ENCODE data around the gene TRIM72.
"Not testable (repeated sequence)": the region's sequence is repeated elsewhere in the genome, so short reads cannot be mapped to it uniquely, and the experiment has no call there.

Gene TRIM72

DNA sequence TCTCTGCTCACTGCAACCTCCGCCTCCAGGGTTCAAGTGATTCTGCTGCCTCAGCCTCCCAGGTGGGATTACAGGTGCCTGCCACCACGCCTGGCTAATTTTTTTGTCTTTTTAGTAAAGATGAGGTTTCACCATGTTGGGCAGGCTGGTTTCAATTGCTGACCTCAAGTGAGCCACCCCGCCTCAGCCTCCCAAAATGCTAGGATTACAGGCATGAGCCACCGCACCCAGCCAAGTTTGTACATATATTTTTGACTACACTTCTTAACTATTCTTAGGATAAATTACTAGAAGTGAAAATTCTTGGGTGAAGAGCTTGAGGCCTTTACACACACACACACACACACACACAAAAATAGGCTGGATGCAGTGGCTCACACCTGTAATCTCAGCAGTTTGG, 44.4 kb downstream of the TRIM72 start:
- no peak for DNase-seq

DNA sequence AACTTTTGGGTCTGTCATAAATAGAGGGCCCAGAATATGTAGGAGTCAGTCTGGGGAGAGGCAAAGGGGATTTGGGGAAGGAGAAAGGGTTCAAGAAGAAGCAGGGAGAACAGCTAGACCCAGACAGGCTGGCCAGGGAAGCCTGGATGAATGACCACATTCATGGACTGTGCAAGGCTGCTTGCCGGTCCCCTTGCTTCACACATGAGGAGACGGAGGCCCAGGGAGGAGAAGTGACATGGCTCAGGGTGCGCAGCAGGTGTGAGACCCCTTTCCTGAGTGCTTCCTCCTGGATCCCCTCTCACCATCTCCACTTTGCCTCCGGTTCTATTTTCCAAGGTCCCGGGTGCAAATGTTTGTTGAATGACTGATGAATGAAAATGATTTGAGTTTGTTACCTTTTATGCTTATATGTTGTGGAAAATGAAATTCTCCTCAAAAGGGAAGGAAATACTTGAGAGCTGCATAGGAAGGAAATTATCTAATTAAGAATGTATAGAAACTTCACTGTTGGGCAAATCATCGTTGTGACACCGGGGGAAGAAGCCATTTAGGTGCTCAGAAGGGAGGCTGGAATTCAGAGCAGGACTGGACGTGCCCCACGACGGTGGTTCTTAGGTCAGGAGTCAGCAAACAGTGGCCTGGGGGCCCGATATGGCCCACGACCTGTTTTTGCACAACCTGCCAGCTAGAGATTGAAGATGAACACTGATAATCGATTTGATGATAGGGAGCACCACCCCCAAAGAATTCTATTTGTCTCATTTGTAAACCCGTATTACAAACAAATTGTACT, 46.4 kb downstream of the TRIM72 start:
- no peak for DNase-seq

DNA sequence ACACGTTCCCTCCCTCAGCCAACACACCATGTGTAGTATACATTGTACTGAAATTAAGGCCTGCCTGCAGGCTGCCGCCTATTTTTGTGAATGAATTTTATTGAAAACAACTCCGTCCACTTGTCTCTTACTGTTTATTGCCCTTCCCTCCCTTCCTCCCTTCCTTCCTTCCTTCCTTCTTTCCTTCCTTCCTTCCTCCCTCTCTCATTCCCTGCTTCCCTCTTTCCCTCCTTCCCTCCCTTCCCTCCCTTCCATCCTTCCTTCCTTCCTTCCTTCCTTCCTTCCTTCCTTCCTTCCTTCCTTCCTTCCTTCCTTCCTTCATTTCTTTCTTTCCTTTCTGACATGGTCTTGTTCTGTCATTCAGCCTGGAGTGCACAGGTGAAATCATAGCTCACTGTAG, 48.2 kb downstream of the TRIM72 start:
- DNase-seq = no peak

DNA sequence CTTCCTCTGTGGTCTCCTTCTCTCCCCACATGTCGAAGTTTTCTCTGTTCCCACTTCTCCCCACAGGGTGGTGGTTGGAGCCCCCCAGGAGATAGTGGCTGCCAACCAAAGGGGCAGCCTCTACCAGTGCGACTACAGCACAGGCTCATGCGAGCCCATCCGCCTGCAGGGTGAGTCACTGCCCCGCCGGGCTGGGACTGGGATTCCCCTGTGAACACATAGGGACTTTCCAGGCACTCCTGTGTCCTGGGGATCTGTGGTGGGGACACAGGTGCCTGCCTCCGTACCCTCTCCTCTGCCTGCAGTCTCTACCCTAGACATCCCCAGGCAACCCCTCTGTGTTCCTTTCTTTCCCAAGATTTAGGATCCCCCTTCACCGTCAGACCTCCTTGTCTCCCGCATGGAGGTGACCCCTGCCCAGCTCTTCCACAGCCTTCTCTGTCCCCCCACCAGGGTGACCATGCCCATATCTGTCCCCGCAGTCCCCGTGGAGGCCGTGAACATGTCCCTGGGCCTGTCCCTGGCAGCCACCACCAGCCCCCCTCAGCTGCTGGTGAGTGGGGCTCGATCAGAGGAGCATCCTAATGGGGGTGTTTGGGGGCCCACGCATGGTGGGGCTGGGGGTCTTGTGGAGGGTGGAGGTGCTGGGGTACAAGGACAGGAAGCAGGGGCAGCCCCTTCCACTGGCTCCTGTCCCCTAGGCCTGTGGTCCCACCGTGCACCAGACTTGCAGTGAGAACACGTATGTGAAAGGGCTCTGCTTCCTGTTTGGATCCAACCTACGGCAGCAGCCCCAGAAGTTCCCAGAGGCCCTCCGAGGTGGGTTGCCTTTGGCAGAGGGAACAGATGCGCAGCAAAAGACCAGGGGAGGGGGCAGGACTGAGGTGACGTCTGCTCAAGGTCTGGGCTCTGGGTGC, 51.7 kb downstream of the TRIM72 start:
- no peak for DNase-seq

GRCh38 chr16:31267332-31268032, 53.6 kb downstream of the TRIM72 start:
- no peak for DNase-seq

GRCh38 chr16:31268033-31268365, 54.1 kb downstream of the TRIM72 start:
- no peak for DNase-seq

DNA sequence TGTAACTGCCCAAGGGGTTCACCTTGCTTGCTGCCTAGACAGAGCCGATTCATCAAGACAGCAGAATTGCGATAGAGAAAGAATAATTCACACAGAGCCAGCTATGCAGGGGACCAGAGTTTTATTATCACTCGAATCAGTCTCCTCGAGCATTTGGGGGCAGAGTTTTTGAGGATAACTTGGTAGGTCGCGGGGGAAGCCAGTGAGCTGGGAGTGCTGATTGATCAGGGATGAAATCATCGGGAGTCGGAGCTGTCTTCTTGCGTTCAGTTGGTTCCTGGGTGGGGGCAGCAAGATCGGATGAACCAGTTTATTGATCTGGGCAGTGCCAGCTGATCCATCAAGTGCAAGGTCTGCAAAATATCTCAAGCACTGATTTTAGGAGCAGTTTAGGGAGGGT, 55.0 kb downstream of the TRIM72 start:
- no peak for DNase-seq

GRCh38 chr16:31269541-31269940, 55.6 kb downstream of the TRIM72 start:
- DNase-seq = no peak

DNA sequence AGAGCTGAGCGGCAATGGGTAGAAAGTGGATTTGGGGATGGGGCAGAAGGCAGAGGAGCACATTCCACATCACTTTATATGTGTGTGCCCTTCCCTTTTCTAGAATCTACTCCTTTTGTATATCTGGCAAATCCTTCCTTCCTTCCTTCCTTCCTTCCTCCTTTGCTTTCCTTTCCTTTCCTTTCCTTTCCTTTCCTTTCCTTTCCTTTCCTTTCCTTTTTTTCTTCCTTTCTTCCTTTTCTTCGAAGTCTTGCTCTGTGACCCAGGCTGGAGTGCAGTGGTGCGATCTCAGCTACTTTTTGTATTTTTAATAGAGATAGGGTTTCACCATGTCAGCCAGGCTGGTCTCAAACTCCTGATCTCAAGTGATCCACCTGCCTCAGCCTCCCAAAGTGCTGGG, 56.1 kb downstream of the TRIM72 start:
- DNase-seq = not testable (repeated sequence)

GRCh38 chr16:31270795-31271194, 56.9 kb downstream of the TRIM72 start:
- no peak for DNase-seq

DNA sequence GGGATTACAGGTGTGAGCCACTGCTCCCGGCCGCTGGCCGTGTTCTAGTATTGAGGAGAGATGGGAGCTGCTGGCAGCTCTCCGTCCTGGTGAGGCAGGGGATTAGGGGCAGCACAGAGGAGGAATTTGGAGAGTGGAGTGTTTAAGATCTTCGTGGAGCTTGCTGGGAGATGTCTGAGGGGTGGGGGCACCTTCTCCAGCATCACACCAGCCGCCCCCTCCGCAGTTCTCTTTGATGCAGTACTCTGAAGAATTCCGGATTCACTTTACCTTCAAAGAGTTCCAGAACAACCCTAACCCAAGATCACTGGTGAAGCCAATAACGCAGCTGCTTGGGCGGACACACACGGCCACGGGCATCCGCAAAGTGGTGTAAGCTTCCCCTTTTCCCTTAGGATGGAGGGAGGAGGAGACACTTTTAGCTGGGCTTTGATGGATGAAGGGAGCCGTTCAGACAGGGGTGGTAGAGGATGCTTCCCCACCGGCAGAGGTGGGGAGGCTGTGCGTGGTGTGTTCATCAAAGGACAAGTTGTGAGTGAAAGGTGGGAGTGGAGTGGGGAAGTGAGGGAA, 57.8 kb downstream of the TRIM72 start:
- DNase-seq = no peak

- DNase-seq = no peak
Observed at GRCh38 chr16:31273187-31273586, 59.3 kb downstream of the TRIM72 start.

DNA sequence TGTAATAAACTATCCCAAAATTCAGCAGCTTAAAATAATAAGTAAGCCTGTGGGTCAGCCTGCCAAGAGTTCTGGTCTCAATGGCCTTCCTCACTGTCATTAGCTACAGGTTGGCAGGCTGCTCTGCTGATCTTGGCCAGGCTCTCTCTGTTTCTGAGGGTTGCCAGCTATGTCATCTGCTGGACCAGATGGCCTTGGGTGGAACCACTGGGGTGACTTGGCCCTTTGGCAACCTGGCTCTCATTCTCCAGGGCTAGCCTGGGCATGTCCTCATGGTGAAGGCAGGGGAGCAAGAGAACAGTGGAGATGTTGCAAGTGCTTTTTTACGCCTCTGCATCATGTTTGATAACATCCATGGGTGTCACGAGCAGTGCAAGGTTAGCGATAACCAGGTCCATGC, 59.8 kb downstream of the TRIM72 start:
- no peak for DNase-seq

DNA sequence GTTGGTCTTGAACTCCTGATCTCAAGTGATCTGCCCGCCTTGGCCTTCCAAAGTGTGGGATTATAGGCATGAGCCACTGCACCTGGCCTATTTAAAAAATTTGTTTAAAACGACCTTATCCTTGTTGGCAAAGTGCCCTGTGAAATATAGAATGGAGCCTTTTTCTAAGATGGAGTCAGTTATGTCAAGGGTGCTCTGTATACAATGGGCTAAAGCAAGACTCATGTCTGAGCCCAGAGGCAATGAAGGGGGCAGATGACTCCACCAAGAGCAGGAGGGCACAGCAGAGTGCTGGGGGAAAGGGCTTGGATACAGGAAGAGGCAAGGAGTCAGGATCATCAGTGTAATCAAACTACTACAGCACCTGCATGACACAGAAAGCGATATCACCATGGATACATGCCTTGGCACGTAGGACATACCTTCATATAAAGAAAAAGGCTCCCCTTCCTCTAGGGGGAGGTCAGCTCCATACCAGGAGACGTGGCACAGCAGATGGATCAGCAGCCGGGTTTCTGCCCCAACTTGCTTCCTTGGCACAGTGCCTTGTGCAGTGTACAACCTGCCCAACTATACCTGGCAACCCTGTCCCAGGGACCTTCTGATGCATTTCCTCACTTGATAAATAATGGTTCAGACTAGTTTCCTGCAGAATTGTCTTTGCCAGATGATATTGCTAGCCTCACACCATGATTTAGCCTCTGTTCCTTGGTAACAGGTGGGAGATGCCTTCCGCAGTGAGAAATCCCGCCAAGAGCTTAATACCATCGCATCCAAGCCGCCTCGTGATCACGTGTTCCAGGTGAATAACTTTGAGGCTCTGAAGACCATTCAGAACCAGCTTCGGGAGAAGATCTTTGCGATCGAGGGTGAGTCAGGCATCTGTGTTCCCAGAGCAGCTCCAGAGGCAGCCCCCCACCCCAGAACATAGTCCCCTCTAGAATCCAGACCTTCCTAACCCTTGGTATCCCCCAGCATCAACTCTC, 61.2 kb downstream of the TRIM72 start:
- no peak for DNase-seq

GRCh38 chr16:31276600-31276999, 62.7 kb downstream of the TRIM72 start:
- DNase-seq = no peak

DNA sequence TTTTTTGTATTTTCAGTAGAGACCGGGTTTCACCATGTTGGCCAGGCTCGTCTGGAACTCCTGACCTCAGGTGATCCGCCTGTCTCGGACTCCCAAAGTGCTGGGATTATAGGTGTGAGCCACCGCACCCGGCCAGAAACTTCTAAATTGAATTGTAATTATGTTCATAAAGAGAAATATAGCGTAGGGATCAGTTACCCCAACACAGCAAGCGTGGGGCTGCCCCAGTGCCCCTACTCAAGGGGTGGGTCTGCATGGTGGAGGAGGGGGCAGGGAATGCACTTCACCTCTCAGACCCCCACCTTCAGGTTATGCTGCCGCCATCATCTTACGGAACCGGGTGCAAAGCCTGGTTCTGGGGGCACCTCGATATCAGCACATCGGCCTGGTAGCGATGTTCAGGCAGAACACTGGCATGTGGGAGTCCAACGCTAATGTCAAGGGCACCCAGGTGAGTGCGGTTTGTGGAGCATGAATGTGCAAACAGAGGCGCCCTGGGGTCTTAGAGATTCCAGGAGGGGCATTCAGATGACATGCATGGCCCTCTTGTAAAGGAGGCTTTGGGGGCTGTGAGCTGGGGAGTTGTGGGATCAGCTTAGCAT, 63.8 kb downstream of the TRIM72 start:
- DNase-seq = no peak

GRCh38 chr16:31278853-31279252, 64.9 kb downstream of the TRIM72 start:
- not testable (repeated sequence) for DNase-seq

All from right forelimb (tissue), 1 donor.